Measurements from ENCODE around the gene EIF4ENIF1. TPM values are rescaled to one million over a fixed set of nuclear protein-coding genes. Genes with fewer than 3 reads are reported as not detected.

EIF4ENIF1 gene
- polyA plus RNA-seq, 2 of the 4 experiments (the other 2 are of a cell fraction) = 10.3 to 15.5 TPM

DNA sequence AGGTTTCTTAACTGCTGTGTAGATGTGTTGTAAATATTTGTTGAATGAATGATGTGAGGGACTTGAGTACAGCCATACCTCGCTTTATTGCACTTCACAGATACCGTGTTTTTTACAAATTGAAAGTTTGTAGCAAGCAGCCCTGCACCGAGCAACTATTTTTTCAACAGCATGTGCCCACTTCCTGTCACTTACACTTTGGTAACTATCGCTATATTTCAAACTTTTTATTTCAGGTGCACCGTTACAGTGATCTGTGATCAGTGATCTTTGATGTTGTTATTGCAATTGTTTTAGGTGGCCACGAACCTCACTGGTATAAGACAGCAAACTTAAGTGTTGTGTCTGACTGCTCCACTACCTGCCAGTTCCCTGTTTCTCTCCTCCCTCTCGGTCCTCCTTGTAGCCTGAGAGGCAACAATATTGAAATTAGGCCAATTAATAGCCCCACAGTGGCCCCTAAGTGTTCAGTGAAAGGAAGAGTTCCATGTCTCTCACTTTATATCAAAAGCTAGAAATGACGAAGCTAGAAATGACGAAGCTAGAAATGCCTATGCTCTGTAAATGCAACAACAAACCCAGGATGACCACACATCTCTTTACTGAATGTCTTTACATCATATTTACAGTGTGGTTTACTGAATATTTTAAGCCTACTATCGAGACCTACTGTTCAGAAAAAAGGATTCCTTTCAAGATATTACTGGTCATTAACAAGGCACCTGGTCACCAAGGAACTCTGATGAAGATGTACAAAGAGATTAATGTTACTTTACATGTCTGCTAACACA is 7.7 kb upstream of the EIF4ENIF1 start:
- DNase-seq (ENCODE audit: low read depth in 1 of 2, low spot score in 1 of 2) (no peak), FAIRE-seq (no peak), ATAC-seq (no peak)
- TF ChIP-seq ZFP36 (IDR thresholded peaks at IDR 0.05; ENCODE audit: borderline replicate concordance, partially characterized antibody) (no peak), HOXB13 (CRISPR knock-in tag; IDR thresholded peaks at IDR 0.05; ENCODE audit: low read depth) (no peak), ZC3H11A (IDR thresholded peaks at IDR 0.05) (no peak)
- TF ChIP-seq, protein P1, sequence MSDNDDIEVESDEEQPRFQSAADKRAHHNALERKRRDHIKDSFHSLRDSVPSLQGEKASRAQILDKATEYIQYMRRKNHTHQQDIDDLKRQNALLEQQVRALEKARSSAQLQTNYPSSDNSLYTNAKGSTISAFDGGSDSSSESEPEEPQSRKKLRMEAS (IDR thresholded peaks at IDR 0.05) = no peak
- Histone ChIP-seq H3K4me2 (peak overlapping the region; percentile 86), H3K27ac (peak overlapping the region; percentile 85 to 92; a peak in 5 of 6 replicates), H3K9me3 (no peaks in the 10 kb centered on the region; the same call in 2 of the 3 replicates), H3K4me3 (peak overlapping the region; percentile 78), H3K4me1 (0 out of 3 replicates have a peak, but pooled peaks cover 8% of the 10 kb centered on the region)
- 67% methylated on average over 10 of the region's 10 CpGs for WGBS (ENCODE audit: missing lambda C conversion rate)
- ChIA-PET CTCF (no interaction called here), POLR2A (no interaction called here)

DNA sequence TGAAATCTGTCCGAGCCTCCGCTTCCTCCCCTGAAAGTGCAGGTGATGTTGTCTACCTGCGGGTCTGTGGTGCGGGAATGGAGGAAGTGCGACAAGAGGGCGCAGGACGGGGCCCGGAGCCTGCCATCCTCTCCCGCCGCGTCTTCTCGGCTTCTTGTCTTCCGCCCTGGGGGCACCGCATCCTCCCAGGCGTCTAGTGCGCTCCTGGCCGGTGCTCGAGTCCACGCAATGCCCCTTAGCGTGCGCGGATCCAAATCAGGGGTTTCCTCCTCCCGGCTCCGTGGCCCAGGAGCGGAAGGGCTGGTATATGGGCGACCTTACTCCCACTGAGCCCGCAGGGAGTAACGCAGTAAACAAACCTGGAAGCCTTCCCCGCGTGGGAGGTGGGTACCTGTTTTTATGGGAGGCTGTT is 7.1 kb upstream of the EIF4ENIF1 start:
- 0 out of 3 replicates have a peak, but pooled peaks cover 8% of the 10 kb centered on the region for H3K4me1 ChIP-seq
- TF ChIP-seq TFCP2L1 (CRISPR knock-in tag; IDR thresholded peaks at IDR 0.05) (no peak), EP300 (IDR thresholded peaks at IDR 0.05) (no peak)
- 2% methylated on average over 20 of the region's 30 CpGs for WGBS (ENCODE audit: missing lambda C conversion rate)
- H3K27ac ChIP-seq = peak overlapping the region; percentile 85 to 92
- DNase-seq (ENCODE audit: low read depth in 1 of 2, low spot score in 1 of 2) (no peak), FAIRE-seq (no peak), ATAC-seq (peak; percentile 67 to 69)
- CTCF ChIA-PET = no interaction called here
- H3K4me2 ChIP-seq = peak overlapping the region; percentile 86
- POLR2A ChIA-PET = interaction anchor here (1.1 kb wide), 1 partner anchor 150 kb away, joined by 3 read pairs; no protein-coding TSS in a partner anchor
- H3K9me3 ChIP-seq = no peaks in the 10 kb centered on the region; the same call in 2 of the 3 replicates
- peak overlapping the region; percentile 78 for H3K4me3 ChIP-seq

DNA sequence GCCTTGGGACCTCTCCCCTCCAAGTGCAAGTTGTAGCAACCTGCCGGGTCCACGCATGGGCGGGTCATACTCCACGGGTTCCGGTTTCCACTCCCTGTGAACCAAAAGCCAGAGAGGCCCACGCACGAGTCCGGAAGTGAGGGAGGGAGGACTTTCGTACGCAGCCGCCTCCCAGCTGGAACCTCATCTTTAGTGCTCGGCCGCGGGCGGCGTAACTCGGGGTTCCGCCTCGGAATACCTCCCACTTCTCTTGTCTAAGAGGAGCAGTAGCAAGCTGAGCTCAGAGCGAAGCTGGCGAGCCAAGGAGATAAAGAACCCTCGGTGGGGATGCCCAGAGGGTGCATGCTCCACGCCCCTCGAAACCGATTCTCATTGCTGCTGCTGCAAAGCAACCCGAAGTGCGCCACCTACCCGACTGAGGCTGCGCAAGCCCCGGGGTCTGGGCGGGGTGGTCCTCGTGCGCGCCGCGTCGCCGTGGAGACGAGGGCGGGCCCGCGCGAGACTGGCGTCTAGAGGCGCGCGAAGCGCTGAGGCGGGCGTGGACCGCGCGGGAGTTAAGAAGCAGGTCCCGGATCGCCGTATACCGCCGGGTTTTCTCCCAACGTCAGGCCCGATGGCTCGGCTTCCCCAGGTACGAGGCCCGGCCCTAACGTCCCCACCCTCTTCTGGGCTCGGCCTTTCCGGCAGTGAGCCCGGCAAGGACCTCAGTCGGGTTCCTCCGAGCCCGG is 6.5 kb upstream of the EIF4ENIF1 start, which contains the start of gene SFI1:
Gene SFI1 (plus strand): TSS at position 530 of the 728 bp plus-strand sequence. CDS start 11,749 bp downstream, outside the sequence.
- H3K9me3 ChIP-seq = no peaks in the 10 kb centered on the region; the same call in 2 of the 3 replicates
- ChIA-PET CTCF (no interaction called here), POLR2A (interaction anchor here (0.5 to 1.1 kb wide), 2 partner anchors 79 to 149 kb away, joined by 3 read pairs; no protein-coding TSS in a partner anchor)
- peak within 1 kb of the TSS; percentile 78 for H3K4me3 ChIP-seq
- TF ChIP-seq POLR2A (IDR thresholded peaks at IDR 0.05; ENCODE audit: low read length) (peak; percentile 57), CBX8 (IDR thresholded peaks at IDR 0.05) (no peak), JUN (IDR thresholded peaks at IDR 0.05) (peak; percentile 55 to 60; a peak in 2 of 5 replicates), EP300 (IDR thresholded peaks at IDR 0.05) (no peak), MYC (IDR thresholded peaks at IDR 0.05; ENCODE audit: borderline replicate concordance, low read length) (0 out of 2 replicates have a peak, but pooled peaks have one; percentile 32), FOSB (CRISPR knock-in tag; IDR thresholded peaks at IDR 0.05) (no peak), CHD2 (IDR thresholded peaks at IDR 0.05; ENCODE audit: low read length, partially characterized antibody) (peak; percentile 63), PHF8 (IDR thresholded peaks at IDR 0.05; ENCODE audit: borderline replicate concordance, low read depth) (peak; percentile 26; the same call in 1 of the 2 replicates), CBX2 (IDR thresholded peaks at IDR 0.05; ENCODE audit: borderline replicate concordance, low read depth) (no peak)
- TF ChIP-seq, protein P2, sequence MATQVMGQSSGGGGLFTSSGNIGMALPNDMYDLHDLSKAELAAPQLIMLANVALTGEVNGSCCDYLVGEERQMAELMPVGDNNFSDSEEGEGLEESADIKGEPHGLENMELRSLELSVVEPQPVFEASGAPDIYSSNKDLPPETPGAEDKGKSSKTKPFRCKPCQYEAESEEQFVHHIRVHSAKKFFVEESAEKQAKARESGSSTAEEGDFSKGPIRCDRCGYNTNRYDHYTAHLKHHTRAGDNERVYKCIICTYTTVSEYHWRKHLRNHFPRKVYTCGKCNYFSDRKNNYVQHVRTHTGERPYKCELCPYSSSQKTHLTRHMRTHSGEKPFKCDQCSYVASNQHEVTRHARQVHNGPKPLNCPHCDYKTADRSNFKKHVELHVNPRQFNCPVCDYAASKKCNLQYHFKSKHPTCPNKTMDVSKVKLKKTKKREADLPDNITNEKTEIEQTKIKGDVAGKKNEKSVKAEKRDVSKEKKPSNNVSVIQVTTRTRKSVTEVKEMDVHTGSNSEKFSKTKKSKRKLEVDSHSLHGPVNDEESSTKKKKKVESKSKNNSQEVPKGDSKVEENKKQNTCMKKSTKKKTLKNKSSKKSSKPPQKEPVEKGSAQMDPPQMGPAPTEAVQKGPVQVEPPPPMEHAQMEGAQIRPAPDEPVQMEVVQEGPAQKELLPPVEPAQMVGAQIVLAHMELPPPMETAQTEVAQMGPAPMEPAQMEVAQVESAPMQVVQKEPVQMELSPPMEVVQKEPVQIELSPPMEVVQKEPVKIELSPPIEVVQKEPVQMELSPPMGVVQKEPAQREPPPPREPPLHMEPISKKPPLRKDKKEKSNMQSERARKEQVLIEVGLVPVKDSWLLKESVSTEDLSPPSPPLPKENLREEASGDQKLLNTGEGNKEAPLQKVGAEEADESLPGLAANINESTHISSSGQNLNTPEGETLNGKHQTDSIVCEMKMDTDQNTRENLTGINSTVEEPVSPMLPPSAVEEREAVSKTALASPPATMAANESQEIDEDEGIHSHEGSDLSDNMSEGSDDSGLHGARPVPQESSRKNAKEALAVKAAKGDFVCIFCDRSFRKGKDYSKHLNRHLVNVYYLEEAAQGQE (IDR thresholded peaks at IDR 0.05) = peak; percentile 70
- TF ChIP-seq, protein P3, sequence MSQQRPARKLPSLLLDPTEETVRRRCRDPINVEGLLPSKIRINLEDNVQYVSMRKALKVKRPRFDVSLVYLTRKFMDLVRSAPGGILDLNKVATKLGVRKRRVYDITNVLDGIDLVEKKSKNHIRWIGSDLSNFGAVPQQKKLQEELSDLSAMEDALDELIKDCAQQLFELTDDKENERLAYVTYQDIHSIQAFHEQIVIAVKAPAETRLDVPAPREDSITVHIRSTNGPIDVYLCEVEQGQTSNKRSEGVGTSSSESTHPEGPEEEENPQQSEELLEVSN (IDR thresholded peaks at IDR 0.05; ENCODE audit: borderline replicate concordance, low read depth) = peak; percentile 28; the same call in 1 of the 2 replicates
- TF ChIP-seq, protein P1 (IDR thresholded peaks at IDR 0.05) = peak; percentile 81
- WGBS (ENCODE audit: missing lambda C conversion rate) = 0% methylated on average over 12 of the region's 70 CpGs
- ATAC-seq (peak; percentile 97), FAIRE-seq (no peak), DNase-seq (ENCODE audit: low read depth in 1 of 2, low spot score in 1 of 2) (peak; percentile 66 to 86)
- peak within 1 kb of the TSS; percentile 86 for H3K4me2 ChIP-seq
- H3K27ac ChIP-seq = peak within 1 kb of the TSS; percentile 85 to 92
- peaks cover 10% of the 10 kb centered on the region; the same call in 2 of the 3 replicates for H3K4me1 ChIP-seq

All from A549 (cell line).